ENCODE results near the gene VWA5B2. TPM values are rescaled to one million over a fixed set of nuclear protein-coding genes. Genes with fewer than 3 reads are reported as not detected.

VWA5B2 gene
- total RNA-seq, 4 donors from 2014 or later = 0.21 to 1.8 (median 0.22) TPM; not detected in 1

GRCh38 chr3:184258926-184259325 is 29.5 kb downstream of the VWA5B2 start:
- TF ChIP-seq CTCF (IDR thresholded peaks at IDR 0.05) (no peak), POLR2A (IDR thresholded peaks at IDR 0.05) (no peak), EP300 (IDR thresholded peaks at IDR 0.05) (no peak)
- WGBS, 2 donors = 89 to 91% methylated on average over 5 of the region's 5 CpGs
- Histone ChIP-seq H3K27me3 (peaks cover 0 to 51% of the 10 kb centered on the region in 2 donors), H3K27ac (no peak overlapping the region), H3K9me3 (no peaks in the 10 kb centered on the region), H3K4me3 (no peak overlapping the region), H3K4me1 (peaks cover 0 to 33% (median 25%) of the 10 kb centered on the region in 4 donors), H3K36me3 (peaks cover 0 to 14% (median 0%) of the 10 kb centered on the region in 3 donors)
- no peak for DNase-seq (ENCODE audit: low spot score in 2 of 2)

GRCh38 chr3:184259396-184259877 is 30.1 kb downstream of the VWA5B2 start:
- Histone ChIP-seq H3K27ac (no peak overlapping the region), H3K4me1 (peaks cover 0 to 33% (median 25%) of the 10 kb centered on the region in 4 donors), H3K9me3 (no peaks in the 10 kb centered on the region), H3K27me3 (peaks cover 0 to 56% of the 10 kb centered on the region in 2 donors), H3K36me3 (peaks cover 0 to 14% (median 0%) of the 10 kb centered on the region in 3 donors), H3K4me3 (no peak overlapping the region)
- DNase-seq (ENCODE audit: low spot score in 2 of 2) = no peak
- WGBS, 2 donors = 13 to 17% methylated on average over 18 to 24 of the region's 28 CpGs
- TF ChIP-seq CTCF (IDR thresholded peaks at IDR 0.05) = no peak
- no peak for TF ChIP-seq EP300 (IDR thresholded peaks at IDR 0.05)
- TF ChIP-seq POLR2A (IDR thresholded peaks at IDR 0.05) = no peak

- Histone ChIP-seq H3K27ac (no peak overlapping the region), H3K4me3 (peak overlapping the region in 2 of 4 donors; percentile 38 to 39), H3K9me3 (no peaks in the 10 kb centered on the region), H3K27me3 (peaks cover 0 to 63% of the 10 kb centered on the region in 2 donors), H3K36me3 (peaks cover 0 to 14% (median 0%) of the 10 kb centered on the region in 3 donors), H3K4me1 (peaks cover 0 to 33% (median 25%) of the 10 kb centered on the region in 4 donors)
- no peak for DNase-seq (ENCODE audit: low spot score in 2 of 2)
- TF ChIP-seq CTCF (IDR thresholded peaks at IDR 0.05) (no peak), POLR2A (IDR thresholded peaks at IDR 0.05) (no peak), EP300 (IDR thresholded peaks at IDR 0.05) (no peak)
- 1 to 2% methylated on average over 28 to 47 of the region's 91 CpGs for WGBS, 2 donors
These were observed 30.7 kb downstream of the VWA5B2 start for GRCh38 chr3:184259878-184260723.

GRCh38 chr3:184260724-184261269 is 31.4 kb downstream of the VWA5B2 start:
- H3K4me1 ChIP-seq = peaks cover 0 to 33% (median 25%) of the 10 kb centered on the region in 4 donors
- DNase-seq (ENCODE audit: low spot score in 2 of 2) = no peak
- 1 to 2% methylated on average over 19 to 44 of the region's 49 CpGs for WGBS, 2 donors
- peaks cover 0 to 70% of the 10 kb centered on the region in 2 donors for H3K27me3 ChIP-seq
- H3K36me3 ChIP-seq = peaks cover 0 to 14% (median 0%) of the 10 kb centered on the region in 3 donors
- H3K9me3 ChIP-seq = no peaks in the 10 kb centered on the region
- peak overlapping the region; percentile 18 to 53 (median 32) for H3K4me3 ChIP-seq
- TF ChIP-seq POLR2A (IDR thresholded peaks at IDR 0.05) = no peak
- TF ChIP-seq EP300 (IDR thresholded peaks at IDR 0.05) = no peak
- TF ChIP-seq CTCF (IDR thresholded peaks at IDR 0.05) = no peak
- no peak overlapping the region for H3K27ac ChIP-seq

Measured in tibial nerve (tissue), 4 donors.